GM19328 (cell line): ENCODE results near the gene RHOH.
"Not testable (repeated sequence)": the region's sequence is repeated elsewhere in the genome, so short reads cannot be mapped to it uniquely, and the experiment has no call there.

Experiments used
- ATAC-seq: cut with Tn5 transposase; IDR thresholded peaks from one replicate; pipeline ENCODE4 v1.9.1; 2021; ENCODE audit warnings: mild to moderate bottlenecking, moderate library complexity; ENCODE audit not compliant: unreplicated experiment

Gene RHOH

DNA sequence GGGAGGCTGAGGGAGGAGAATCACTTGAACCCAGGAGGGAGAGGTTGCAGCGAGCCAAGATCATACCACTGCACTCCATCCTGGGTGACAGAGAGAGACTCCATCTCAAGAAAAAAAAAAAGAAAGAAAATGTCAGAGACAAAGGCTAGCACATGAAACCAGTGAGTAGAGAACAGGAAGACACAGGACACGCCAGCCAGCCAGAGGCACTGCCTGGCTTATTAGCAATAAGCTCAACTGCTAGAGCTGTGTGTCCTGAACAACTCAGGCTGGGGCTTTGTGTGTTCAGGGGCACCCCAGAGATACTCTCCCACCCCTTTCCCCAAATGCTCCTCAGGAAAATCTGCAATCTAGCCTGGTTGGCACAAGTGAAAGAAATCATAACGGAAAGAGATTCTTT, 60.0 kb downstream of the RHOH start:
- no peak for ATAC-seq

DNA sequence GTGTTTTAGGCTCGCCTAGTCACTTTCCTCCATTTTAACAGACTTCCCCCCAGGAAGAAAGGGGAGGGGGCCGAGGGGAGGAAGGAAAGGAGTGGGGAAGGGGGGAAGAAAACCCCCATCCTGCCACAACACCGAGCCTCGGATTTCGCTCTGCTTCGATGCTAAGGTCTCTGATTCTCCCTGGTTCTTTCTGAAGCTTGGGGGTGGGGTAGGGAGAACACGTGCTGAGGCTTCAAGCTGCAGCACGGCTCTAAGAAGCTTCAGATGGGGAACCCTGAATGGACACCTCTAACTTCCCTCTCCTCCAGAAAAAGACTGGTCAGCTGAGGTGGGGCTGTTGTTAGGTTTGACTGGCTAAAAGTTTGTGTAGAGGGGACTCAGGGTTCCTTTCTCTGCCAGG, 61.8 kb downstream of the RHOH start:
- no peak for ATAC-seq

DNA sequence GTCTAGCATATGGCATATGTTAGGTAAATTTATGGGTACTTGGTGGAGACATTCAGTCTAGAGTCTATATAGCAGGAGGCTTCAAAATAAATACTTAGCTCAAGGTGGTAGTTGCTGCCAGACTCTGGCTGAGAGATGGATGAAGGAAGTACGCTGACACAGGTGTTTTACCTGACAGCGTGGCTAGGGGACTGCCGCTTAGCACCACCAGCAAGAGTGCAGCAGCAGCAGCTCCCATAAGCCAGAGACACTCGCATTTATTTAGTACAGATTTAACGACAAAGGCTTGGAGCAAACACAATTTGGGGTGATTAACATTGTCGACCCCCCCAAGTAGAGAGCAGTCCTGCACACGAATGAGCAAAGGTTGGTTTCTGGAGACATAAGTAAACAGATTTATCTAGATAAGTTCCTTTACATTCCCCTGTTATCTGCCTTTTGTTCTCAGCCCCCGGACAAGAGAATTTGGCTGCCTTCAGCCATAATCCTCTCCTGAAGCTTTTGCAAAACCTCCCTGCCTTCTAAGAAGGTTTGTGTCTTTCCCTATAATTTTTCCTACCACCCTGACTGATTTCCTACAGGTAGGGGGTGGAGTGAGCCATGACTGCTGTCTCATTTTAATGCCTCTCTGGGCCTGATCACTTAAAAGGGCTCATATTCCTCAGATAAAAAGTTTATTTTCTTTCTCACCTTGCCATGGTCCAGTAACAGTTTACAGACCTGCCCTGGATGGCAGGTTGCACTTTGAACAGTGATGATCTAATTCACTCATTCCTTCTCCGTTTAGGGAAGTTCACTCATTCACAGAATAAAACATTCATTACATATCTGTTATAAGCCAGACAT, 64.6 kb downstream of the RHOH start:
- ATAC-seq, result no peak

- no peak for ATAC-seq
Measured at GRCh38 chr4:40262077-40262528, 65.3 kb downstream of the RHOH start.

DNA sequence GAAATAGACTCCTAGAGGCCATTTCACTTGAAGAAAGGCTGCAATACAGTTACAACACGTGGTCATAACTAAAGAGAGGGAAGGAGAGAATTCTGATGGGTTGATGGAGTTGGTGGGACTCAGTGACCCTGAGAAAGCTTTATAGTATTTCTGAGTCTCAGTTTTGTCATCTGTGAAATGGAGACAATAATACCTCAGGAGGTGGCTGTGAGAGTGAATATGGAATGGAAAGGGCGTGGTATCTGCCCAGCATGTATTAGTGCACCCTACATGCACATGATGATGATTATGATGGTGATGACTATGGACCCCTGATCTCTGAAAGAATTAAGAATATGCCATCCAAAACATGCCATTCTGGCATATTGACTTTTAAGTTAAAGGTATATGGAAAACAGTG, 66.0 kb downstream of the RHOH start:
- no peak for ATAC-seq

- ATAC-seq, result no peak
Measured at GRCh38 chr4:40264497-40264896, 67.7 kb downstream of the RHOH start.

- no peak for ATAC-seq
Measured at GRCh38 chr4:40264995-40265909, 68.4 kb downstream of the RHOH start.

GRCh38 chr4:40265910-40266274, 69.1 kb downstream of the RHOH start:
- no peak for ATAC-seq

- no peak for ATAC-seq
Measured at GRCh38 chr4:40269133-40269532, 72.3 kb downstream of the RHOH start.

DNA sequence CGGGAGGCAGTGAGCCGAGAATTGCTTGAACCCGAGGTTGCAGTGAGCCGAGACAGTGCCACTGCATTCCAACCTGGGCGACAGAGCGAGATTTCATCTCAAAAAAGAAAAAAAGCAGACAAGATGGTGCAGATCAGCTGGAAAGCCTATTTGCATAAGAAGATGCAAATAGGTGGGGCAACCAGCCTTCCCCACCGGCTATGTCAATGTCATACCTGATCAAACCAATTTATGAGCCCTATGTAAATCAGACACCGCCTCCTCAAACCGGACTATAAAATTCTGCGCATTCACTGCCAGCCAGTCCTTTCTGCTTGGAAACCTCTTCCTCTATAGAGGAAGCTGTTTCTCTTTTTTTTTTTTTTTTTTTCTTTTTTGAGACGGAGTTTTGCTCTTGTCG, 73.8 kb downstream of the RHOH start:
- ATAC-seq, result no peak

- ATAC-seq, result no peak
Measured at GRCh38 chr4:40275065-40275730, 78.4 kb downstream of the RHOH start.

DNA sequence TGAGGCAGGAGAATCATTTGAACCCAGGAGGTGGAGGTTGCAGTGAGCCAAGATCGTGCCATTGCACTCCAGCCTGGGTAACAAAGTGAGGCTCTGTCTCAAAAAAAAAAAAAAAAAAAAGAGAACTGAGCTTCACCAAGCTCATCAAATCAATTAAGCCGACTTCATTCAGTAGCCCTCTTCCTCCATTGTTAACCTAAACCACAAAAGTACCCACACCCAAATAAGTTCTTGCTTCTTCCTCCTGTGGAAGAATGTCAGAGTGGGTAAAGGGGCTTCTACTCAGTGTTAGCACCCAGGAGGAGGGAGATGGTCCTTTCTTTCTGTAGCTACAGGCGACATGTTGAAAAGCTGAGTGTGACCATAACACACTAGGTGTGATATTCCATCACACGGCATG, 79.7 kb downstream of the RHOH start:
- ATAC-seq, result no peak

DNA sequence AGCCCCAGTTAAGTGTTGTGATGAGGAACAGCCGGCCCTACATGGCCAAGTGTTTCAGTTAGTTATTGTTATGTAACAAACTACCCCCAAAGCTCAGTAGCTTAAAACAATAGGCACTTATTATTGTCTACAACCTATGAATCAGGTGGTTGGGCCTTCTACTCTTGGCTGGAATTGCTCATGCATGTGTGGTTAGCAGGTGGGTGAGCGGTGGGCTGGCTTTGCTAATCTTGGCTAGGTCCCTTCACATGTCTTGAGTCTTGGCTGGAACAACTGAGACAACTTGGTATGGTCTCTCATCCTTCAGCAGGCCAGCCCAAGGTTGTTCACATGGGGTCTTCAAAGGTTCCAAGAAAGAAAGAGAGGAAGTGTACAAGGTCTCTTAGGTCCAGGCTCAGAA, 83.8 kb downstream of the RHOH start:
- no peak for ATAC-seq

GRCh38 chr4:40281099-40281498, 84.3 kb downstream of the RHOH start:
- ATAC-seq, result no peak

DNA sequence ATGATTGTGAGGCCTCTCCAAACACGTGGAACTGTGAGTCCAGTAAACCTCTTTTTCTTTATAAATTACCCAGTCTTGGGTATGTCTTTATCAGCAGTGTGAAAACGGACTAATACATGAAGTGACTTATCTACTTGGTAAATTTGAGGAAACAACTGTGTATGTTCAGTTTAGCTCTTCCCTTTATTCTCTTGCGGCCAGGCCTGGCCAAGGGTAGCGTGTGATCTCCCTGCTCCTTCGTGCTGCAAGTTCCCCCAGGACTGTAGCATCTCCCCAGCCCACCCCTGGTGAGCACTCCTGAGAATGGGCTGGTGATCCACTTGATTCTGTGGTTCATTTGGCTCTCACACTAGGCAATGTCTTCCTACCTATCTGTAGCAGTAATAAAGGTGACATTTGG, 85.1 kb downstream of the RHOH start:
- no peak for ATAC-seq

- ATAC-seq, result not testable (repeated sequence)
Measured at GRCh38 chr4:40282857-40283256, 86.0 kb downstream of the RHOH start.

DNA sequence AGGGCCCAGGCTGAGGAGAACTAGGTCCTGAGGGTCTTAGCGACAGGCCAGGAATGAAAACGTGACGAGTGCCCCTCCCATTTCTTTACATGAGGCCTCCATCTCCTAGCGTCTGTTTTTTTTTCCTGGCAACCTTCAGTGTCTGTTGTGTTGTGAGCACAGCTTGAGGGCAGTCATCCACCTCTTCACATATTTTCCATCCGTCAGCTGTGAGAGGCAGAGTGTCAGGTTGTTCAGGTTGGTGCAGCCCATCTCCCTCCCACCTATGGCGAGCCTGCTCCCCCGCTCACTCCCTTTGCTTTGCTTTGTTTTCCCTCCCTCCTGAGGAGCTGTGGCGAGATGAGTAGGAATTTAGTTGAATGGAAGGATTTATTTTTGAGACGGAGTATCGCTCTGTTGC, 86.6 kb downstream of the RHOH start:
- ATAC-seq, result no peak

GRCh38 chr4:40283968-40284367, 87.1 kb downstream of the RHOH start:
- no peak for ATAC-seq

DNA sequence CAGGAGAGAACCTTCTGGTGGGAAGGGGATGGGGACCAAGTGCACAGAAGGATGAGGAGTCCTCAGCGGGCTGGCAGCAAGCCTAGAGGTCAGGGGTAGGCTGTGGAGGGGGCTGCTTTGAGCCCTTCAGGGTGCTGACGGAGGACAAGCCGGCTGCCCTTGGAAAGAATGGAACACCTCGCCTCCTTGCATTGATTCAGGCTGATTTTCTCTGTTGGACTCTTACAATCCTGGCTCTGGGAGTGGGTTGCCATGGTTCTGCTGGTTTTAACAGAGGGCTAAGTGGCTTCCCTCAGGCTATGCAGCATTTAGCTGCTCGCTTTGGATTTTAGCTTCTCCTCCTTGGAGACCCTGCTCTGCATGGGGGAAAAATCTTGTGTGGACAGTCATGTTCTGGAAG, 88.9 kb downstream of the RHOH start:
- no peak for ATAC-seq

GRCh38 chr4:40288566-40288965, 91.7 kb downstream of the RHOH start:
- ATAC-seq, result no peak

DNA sequence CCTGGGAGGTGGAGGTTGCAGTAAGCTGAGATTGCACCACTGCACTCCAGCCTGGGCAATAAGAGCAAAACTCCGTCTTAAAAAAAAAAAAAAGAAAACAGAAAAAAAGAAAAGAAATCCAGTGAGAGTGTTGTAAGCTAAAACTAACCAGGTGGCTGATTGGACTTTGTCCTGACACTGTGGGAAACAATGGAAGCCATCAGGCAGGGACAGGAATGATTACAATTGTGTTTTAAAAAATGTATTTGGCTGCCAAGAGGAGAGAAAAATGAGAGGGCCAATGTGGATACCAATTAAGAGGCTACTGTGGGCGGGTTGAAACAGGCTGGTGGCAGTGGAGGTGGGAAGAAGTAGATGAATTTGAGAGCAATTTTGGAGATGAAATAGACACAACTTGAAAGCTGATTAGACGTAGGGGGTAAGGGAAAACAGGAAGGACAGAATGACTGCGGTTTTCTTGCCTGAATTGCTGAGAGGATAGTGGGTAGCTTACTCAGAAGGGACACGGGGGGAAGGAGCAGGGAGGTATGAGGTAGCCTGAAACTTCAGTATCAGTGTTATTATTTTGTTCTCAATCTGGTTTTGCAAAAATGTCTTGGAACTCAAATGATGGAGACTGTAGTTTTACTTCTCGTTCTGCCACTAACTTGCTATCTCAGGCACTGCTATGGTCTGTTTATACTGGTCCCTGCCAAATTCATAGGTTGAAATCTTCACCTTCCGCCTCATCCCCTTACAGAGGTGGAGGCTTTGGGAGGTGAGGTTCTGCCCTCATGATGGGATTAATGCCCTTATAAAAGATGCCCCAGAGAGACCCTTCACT, 92.7 kb downstream of the RHOH start:
- no peak for ATAC-seq
